Activated CD4-positive, alpha-beta T cell treated with anti-CD3 and anti-CD28 coated beads, Interleukin-2, amount 10 ng/mL, durations not matched to agents 7 days and 5 days (primary cell): Measurements from ENCODE around the gene SLC6A3. TPM values are rescaled to one million over a fixed set of nuclear protein-coding genes. Genes with fewer than 3 reads are reported as not detected.
"Not testable (repeated sequence)": the region's sequence is repeated elsewhere in the genome, so short reads cannot be mapped to it uniquely, and the experiment has no call there.

Experiments
- CTCF ChIA-PET: fragments of 350-600 bp; sonication (Branson Sonifier 250); formaldehyde crosslinking; loops from one replicate; lab custom pipeline; 2021; ENCODE audit warnings: antibody characterized with exemption; lab: Charles Lee
- POLR2A ChIA-PET: fragments of 350-600 bp; sonication (Branson Sonifier 250); formaldehyde crosslinking; loops from one replicate; lab custom pipeline; 2021; ENCODE audit warnings: antibody characterized with exemption; lab: Charles Lee
- DNase-seq: peaks from one replicate; pipeline ENCODE4 v3.0.0-alpha.2; 2020
- H3K27ac Mint-ChIP-seq: one replicate; pipeline ENCODE4 v1.8.0; 2021; ENCODE audit warnings: mild to moderate bottlenecking, moderate library complexity, mixed read lengths
- H3K27me3 Mint-ChIP-seq: one replicate; pipeline ENCODE4 v1.8.0; 2021; ENCODE audit warnings: mixed read lengths
- H3K36me3 Mint-ChIP-seq: one replicate; pipeline ENCODE4 v1.8.0; 2021; ENCODE audit warnings: low read depth, mixed read lengths
- H3K4me1 Mint-ChIP-seq: one replicate; pipeline ENCODE4 v1.8.0; 2021; ENCODE audit warnings: mixed read lengths
- H3K4me3 Mint-ChIP-seq: one replicate; pipeline ENCODE4 v1.8.0; 2021; ENCODE audit warnings: mild to moderate bottlenecking, moderate library complexity, mixed read lengths
- H3K9me3 Mint-ChIP-seq: one replicate; pipeline ENCODE4 v1.8.0; 2021; ENCODE audit warnings: mixed read lengths
- total RNA-seq, 2 experiments: library from RNA; stranded (reverse); gene quantifications; one replicate each; pipeline ENCODE4 v1.2.3, GENCODE V29; 2021

SLC6A3 gene
- total RNA-seq, 2 experiments from 2014 or later, result 0.08 TPM; not detected in 1

GRCh38 chr5:1431021-1431811, 14.0 kb downstream of the SLC6A3 start:
- ChIA-PET CTCF (no interaction called here), POLR2A (no interaction called here)
- no peak for DNase-seq
- Mint-ChIP-seq H3K27me3 (no peaks in the 10 kb centered on the region), H3K9me3 (peaks cover 36% of the 10 kb centered on the region), H3K36me3 (peaks cover 4% of the 10 kb centered on the region), H3K4me3 (no peak overlapping the region), H3K27ac (no peak overlapping the region), H3K4me1 (no peaks in the 10 kb centered on the region)

- no peaks in the 10 kb centered on the region for H3K27me3 Mint-ChIP-seq
- DNase-seq, result no peak
- CTCF ChIA-PET, result no interaction called here
These were observed 15.0 kb downstream of the SLC6A3 start for GRCh38 chr5:1430121-1430795.

GRCh38 chr5:1429496-1429895, 15.7 kb downstream of the SLC6A3 start:
- CTCF ChIA-PET, result no interaction called here
- POLR2A ChIA-PET, result no interaction called here
- peaks cover 42% of the 10 kb centered on the region for H3K9me3 Mint-ChIP-seq

More at GRCh38 chr5:1430121-1430795, 15.0 kb downstream of the SLC6A3 start:
- POLR2A ChIA-PET, result no interaction called here
- Mint-ChIP-seq H3K9me3 (peaks cover 42% of the 10 kb centered on the region), H3K4me1 (no peaks in the 10 kb centered on the region), H3K4me3 (no peak overlapping the region), H3K27ac (no peak overlapping the region), H3K36me3 (peaks cover 4% of the 10 kb centered on the region)

GRCh38 chr5:1429066-1429465, 16.2 kb downstream of the SLC6A3 start:
- Mint-ChIP-seq H3K36me3 (peaks cover 4% of the 10 kb centered on the region), H3K4me3 (no peak overlapping the region), H3K27ac (no peak overlapping the region), H3K4me1 (no peaks in the 10 kb centered on the region), H3K9me3 (peaks cover 45% of the 10 kb centered on the region), H3K27me3 (no peaks in the 10 kb centered on the region)
- CTCF ChIA-PET, result no interaction called here
- DNase-seq, result no peak
- POLR2A ChIA-PET, result no interaction called here

More at GRCh38 chr5:1429496-1429895, 15.7 kb downstream of the SLC6A3 start:
- Mint-ChIP-seq H3K4me3 (no peak overlapping the region), H3K27ac (no peak overlapping the region), H3K36me3 (peaks cover 4% of the 10 kb centered on the region), H3K27me3 (no peaks in the 10 kb centered on the region), H3K4me1 (no peaks in the 10 kb centered on the region)
- no peak for DNase-seq

GRCh38 chr5:1428107-1428506, 17.1 kb downstream of the SLC6A3 start:
- H3K36me3 Mint-ChIP-seq, result peaks cover 4% of the 10 kb centered on the region
- H3K9me3 Mint-ChIP-seq, result peaks cover 40% of the 10 kb centered on the region
- H3K27ac Mint-ChIP-seq, result no peak overlapping the region
- DNase-seq, result no peak
- no peak overlapping the region for H3K4me3 Mint-ChIP-seq
- H3K27me3 Mint-ChIP-seq, result no peaks in the 10 kb centered on the region
- ChIA-PET CTCF (no interaction called here), POLR2A (no interaction called here)
- no peaks in the 10 kb centered on the region for H3K4me1 Mint-ChIP-seq

GRCh38 chr5:1424716-1425115, 20.5 kb downstream of the SLC6A3 start:
- POLR2A ChIA-PET, result interaction anchor here (0.6 kb wide), 1 partner anchor 532 kb away, joined by 4 read pairs; the partner anchor contains the start of genes BRD9 and TRIP13
- H3K27ac Mint-ChIP-seq, result no peak overlapping the region
- H3K36me3 Mint-ChIP-seq, result peaks cover 4% of the 10 kb centered on the region
- CTCF ChIA-PET, result no interaction called here
- H3K4me3 Mint-ChIP-seq, result no peak overlapping the region
- no peaks in the 10 kb centered on the region for H3K27me3 Mint-ChIP-seq
- no peak for DNase-seq
- peaks cover 31% of the 10 kb centered on the region for H3K9me3 Mint-ChIP-seq
- H3K4me1 Mint-ChIP-seq, result no peaks in the 10 kb centered on the region

- no peak for DNase-seq
- Mint-ChIP-seq H3K27ac (no peak overlapping the region), H3K27me3 (no peaks in the 10 kb centered on the region), H3K9me3 (peaks cover 24% of the 10 kb centered on the region), H3K4me1 (no peaks in the 10 kb centered on the region), H3K4me3 (no peak overlapping the region), H3K36me3 (peaks cover 2% of the 10 kb centered on the region)
- CTCF ChIA-PET, result no interaction called here
- POLR2A ChIA-PET, result no interaction called here
These were observed 21.2 kb downstream of the SLC6A3 start for GRCh38 chr5:1423901-1424603.

GRCh38 chr5:1422522-1422921, 22.7 kb downstream of the SLC6A3 start:
- H3K27me3 Mint-ChIP-seq, H3K4me1 Mint-ChIP-seq, H3K36me3 Mint-ChIP-seq, H3K27ac Mint-ChIP-seq, POLR2A ChIA-PET, H3K4me3 Mint-ChIP-seq, CTCF ChIA-PET, DNase-seq: not testable (repeated sequence)
- peaks cover 15% of the 10 kb centered on the region for H3K9me3 Mint-ChIP-seq

GRCh38 chr5:1421521-1422341, 23.5 kb downstream of the SLC6A3 start:
- POLR2A ChIA-PET, result no interaction called here
- CTCF ChIA-PET, result no interaction called here
- Mint-ChIP-seq H3K9me3 (peaks cover 11% of the 10 kb centered on the region), H3K4me3 (no peak overlapping the region), H3K36me3 (no peaks in the 10 kb centered on the region), H3K27me3 (no peaks in the 10 kb centered on the region), H3K27ac (no peak overlapping the region), H3K4me1 (no peaks in the 10 kb centered on the region)
- DNase-seq, result no peak

- ChIA-PET POLR2A (no interaction called here), CTCF (no interaction called here)
- Mint-ChIP-seq H3K36me3 (no peaks in the 10 kb centered on the region), H3K4me3 (no peak overlapping the region), H3K27me3 (no peaks in the 10 kb centered on the region), H3K27ac (no peak overlapping the region), H3K4me1 (no peaks in the 10 kb centered on the region), H3K9me3 (peaks cover 3% of the 10 kb centered on the region)
- no peak for DNase-seq
These were observed 24.7 kb downstream of the SLC6A3 start for GRCh38 chr5:1420211-1421195.

- Mint-ChIP-seq H3K9me3 (peaks cover 3% of the 10 kb centered on the region), H3K4me1 (no peaks in the 10 kb centered on the region), H3K27me3 (no peaks in the 10 kb centered on the region), H3K27ac (no peak overlapping the region), H3K4me3 (no peak overlapping the region), H3K36me3 (no peaks in the 10 kb centered on the region)
- DNase-seq, result no peak
- CTCF ChIA-PET, result interaction anchor here (1.7 kb wide), 1 partner anchor 10 kb away, joined by 7 read pairs; no protein-coding TSS in a partner anchor
- POLR2A ChIA-PET, result no interaction called here
These were observed 25.6 kb downstream of the SLC6A3 start for GRCh38 chr5:1419476-1420210.
